Measurements from ENCODE around the gene SERINC5.
"Not testable (repeated sequence)": the region's sequence is repeated elsewhere in the genome, so short reads cannot be mapped to it uniquely, and the experiment has no call there.

DNA sequence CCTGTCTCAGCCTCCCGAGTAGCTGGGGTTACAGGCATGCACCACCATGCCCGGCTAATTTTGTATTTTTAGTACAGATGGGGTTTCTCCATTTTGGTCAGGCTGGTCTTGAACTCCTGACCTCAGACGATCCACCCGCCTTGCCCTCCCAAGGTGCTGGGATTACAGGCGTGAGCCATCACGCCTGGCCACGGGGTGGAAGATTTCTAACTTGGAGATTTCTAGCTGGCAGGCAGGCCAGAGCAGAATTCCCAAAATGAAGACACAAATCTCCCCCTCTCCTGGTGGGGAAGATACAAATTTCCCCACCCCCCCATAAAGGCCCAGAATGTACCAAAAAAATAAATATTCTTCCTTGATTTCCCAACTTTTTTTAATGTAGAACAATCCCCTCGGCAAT, 101.6 kb downstream of the SERINC5 start:
- TF ChIP-seq CTCF, POLR2A (IDR thresholded peaks at IDR 0.05): not testable (repeated sequence)
